Liver (tissue), 9 donors: ENCODE measurements around the gene GSC. TPM values are rescaled to one million over a fixed set of nuclear protein-coding genes. Genes with fewer than 3 reads are reported as not detected.

ENCODE experiments used
- DNase-seq: peaks from one replicate; pipeline ENCODE4 v3.0.0-alpha.2; 2017; ENCODE audit warnings: low spot score
- H3K27ac ChIP-seq, 2 donors: one replicate each; pipeline ENCODE4 v1.7.0; 2013; ENCODE audit warnings: inconsistent platforms in 2 of 2, low read length in 2 of 2, control low read depth in 1 of 2, low read depth in 1 of 2, mild to moderate bottlenecking in 1 of 2
- H3K27me3 ChIP-seq, 4 donors: one replicate each; pipeline versions ENCODE4 v1.6.1 to v1.7.0; 2013; ENCODE audit warnings: low read length in 3 of 4, inconsistent platforms in 1 of 4, mild to moderate bottlenecking in 1 of 4, moderate library complexity in 1 of 4; ENCODE audit not compliant: control insufficient read depth in 4 of 4, insufficient read depth in 4 of 4
- H3K36me3 ChIP-seq, 4 donors: one replicate each; pipeline versions ENCODE4 v1.6.1 to v1.7.0; 2013; ENCODE audit warnings: low read length in 3 of 4, mild to moderate bottlenecking in 3 of 4, low read depth in 1 of 4, moderate library complexity in 1 of 4; ENCODE audit not compliant: control insufficient read depth in 4 of 4, insufficient read depth in 3 of 4
- H3K4me1 ChIP-seq, 4 donors: one replicate each; pipeline versions ENCODE4 v1.6.1 to v1.7.0; 2013; ENCODE audit warnings: low read length in 3 of 4, mild to moderate bottlenecking in 3 of 4, moderate library complexity in 1 of 4; ENCODE audit not compliant: control insufficient read depth in 4 of 4, insufficient read depth in 4 of 4
- H3K4me3 ChIP-seq, 3 donors: one replicate each; pipeline versions ENCODE4 v1.6.1 to v1.7.0; 2013; ENCODE audit warnings: low read length in 3 of 3, control low read depth in 1 of 3, low read depth in 1 of 3, mild to moderate bottlenecking in 1 of 3
- H3K9ac ChIP-seq, 2 donors: one replicate each; pipeline ENCODE4 v1.7.0; 2013; ENCODE audit warnings: low read length in 2 of 2, mild to moderate bottlenecking in 2 of 2, moderate library complexity in 2 of 2, control low read depth in 1 of 2, low read depth in 1 of 2
- H3K9me3 ChIP-seq, 4 donors: one replicate each; pipeline versions ENCODE4 v1.6.1 to v1.7.0; 2013; ENCODE audit warnings: low read length in 3 of 4; ENCODE audit not compliant: control insufficient read depth in 4 of 4
- CTCF ChIP-seq: fragments of 150-350 bp; IDR thresholded peaks from 2 replicates; pipeline ENCODE4 v1.5.1; 2017; ENCODE audit warnings: improper control_type of control experiment, low read depth, low read length; ENCODE audit not compliant: missing input control
- EGR1 ChIP-seq, 2 donors: IDR thresholded peaks; 2 replicates each; pipeline ENCODE4 v1.6.1; 2016 to 2018; ENCODE audit warnings: antibody characterized with exemption in 2 of 2, low read depth in 2 of 2
- FOXA1 ChIP-seq: IDR thresholded peaks from 2 replicates; pipeline ENCODE4 v1.6.1; 2016; ENCODE audit warnings: antibody characterized with exemption
- FOXA2 ChIP-seq: IDR thresholded peaks from 2 replicates; pipeline ENCODE4 v1.6.1; 2016; ENCODE audit warnings: antibody characterized with exemption
- GABPA ChIP-seq, 2 donors: IDR thresholded peaks in 1 of 2; conservative IDR thresholded peaks in 1 of 2; 2 replicates each; pipeline ENCODE4 v1.6.1; 2016; ENCODE audit warnings: antibody characterized with exemption in 2 of 2, mild to moderate bottlenecking in 1 of 2, moderate library complexity in 1 of 2
- HNF4A ChIP-seq, 2 donors: conservative IDR thresholded peaks; 2 replicates each; pipeline ENCODE4 v1.6.1; 2016; ENCODE audit warnings: antibody characterized with exemption in 2 of 2, mild to moderate bottlenecking in 2 of 2
- HNF4G ChIP-seq: IDR thresholded peaks from 2 replicates; pipeline ENCODE4 v1.6.1; 2016; ENCODE audit warnings: antibody characterized with exemption
- JUND ChIP-seq, 2 donors: IDR thresholded peaks; 2 replicates each; pipeline ENCODE4 v1.6.1; 2016; ENCODE audit warnings: antibody characterized with exemption in 2 of 2
- MAX ChIP-seq: IDR thresholded peaks from 2 replicates; pipeline ENCODE4 v1.6.1; 2016; ENCODE audit warnings: antibody characterized with exemption
- NR2F2 ChIP-seq: IDR thresholded peaks from 2 replicates; pipeline ENCODE4 v1.6.1; 2016; ENCODE audit warnings: antibody characterized with exemption
- RAD21 ChIP-seq, 2 donors: IDR thresholded peaks; 2 replicates each; pipeline ENCODE4 v1.6.1; 2016; ENCODE audit warnings: antibody characterized with exemption in 2 of 2, mild to moderate bottlenecking in 2 of 2
- SP1 ChIP-seq: IDR thresholded peaks from 2 replicates; pipeline ENCODE4 v1.6.1; 2018; ENCODE audit warnings: antibody characterized with exemption, mild to moderate bottlenecking
- TAF1 ChIP-seq: conservative IDR thresholded peaks from 2 replicates; pipeline ENCODE4 v1.6.1; 2016; ENCODE audit warnings: antibody characterized with exemption, mild to moderate bottlenecking
- YY1 ChIP-seq: IDR thresholded peaks from 2 replicates; pipeline ENCODE4 v1.6.1; 2016; ENCODE audit warnings: antibody characterized with exemption, mild to moderate bottlenecking
- ZBTB33 ChIP-seq: IDR thresholded peaks from 2 replicates; pipeline ENCODE4 v1.6.1; 2016; ENCODE audit warnings: antibody characterized with exemption
- WGBS: extraction: QIAGEN DNeasy Blood & Tissue Kit; methylation state at CpG from one replicate; pipeline ENCODE4 v1.1.7; 2013; 5-methylcytosine and 5-hydroxymethylcytosine counted together
- polyA plus RNA-seq, 2 donors: library from polyadenylated mRNA; stranded (reverse) in 1 of 2; unstranded in 1 of 2; fragments of 200-250 nt in 1 of 2; fragments of >200 nt in 1 of 2; fragmentation: Nextera tagmentation in 1 of 2; extraction: Ambion mirVana in 1 of 2; gene quantifications; one replicate each; pipeline versions ENCODE4 v1.2.1 to v1.2.3, GENCODE V29; 2013 to 2015
- total RNA-seq, 2 donors: library from RNA; depleted of rRNA; stranded (reverse); fragments of >200 nt; gene quantifications; one replicate each; pipeline ENCODE4 v1.2.3, GENCODE V29; 2014
- TF ChIP-seq, protein P1 (sequence below): IDR thresholded peaks from 2 replicates; pipeline ENCODE4 v1.6.1; 2016; ENCODE audit warnings: antibody characterized with exemption
- TF ChIP-seq, protein P2 (sequence below): IDR thresholded peaks from 2 replicates; pipeline ENCODE4 v1.6.1; 2016; ENCODE audit warnings: antibody characterized with exemption, mild to moderate bottlenecking
- donor health status: healthy.
- donor health status: healthy.
- donor health status: healthy.
- donor health status: healthy.
- donor health status: healthy.

The GSC gene
- total and polyA plus RNA-seq, 4 donors, result not detected

- 85% methylated on average over 3 of the region's 3 CpGs for WGBS
Observed at GRCh38 chr14:94746131-94746530, 23.8 kb downstream of the GSC start.

More at GRCh38 chr14:94746131-94746530, 23.8 kb downstream of the GSC start:
- H3K4me1 ChIP-seq, result no peaks in the 10 kb centered on the region
- no peaks in the 10 kb centered on the region for H3K36me3 ChIP-seq
- no peak for TF ChIP-seq CTCF
- TF ChIP-seq ZBTB33, result no peak
- TF ChIP-seq JUND (IDR thresholded peaks at IDR 0.05), result no peak
- TF ChIP-seq SP1, result no peak
- TF ChIP-seq EGR1 (IDR thresholded peaks at IDR 0.05; ENCODE audit: low read depth in 2 of 2), result no peak
- no peak for TF ChIP-seq RAD21 (IDR thresholded peaks at IDR 0.05)
- no peak for TF ChIP-seq TAF1
- no peak for TF ChIP-seq HNF4A (conservative IDR thresholded peaks at IDR 0.05)
- TF ChIP-seq GABPA (IDR thresholded peaks at IDR 0.05 in 1 of 2, conservative IDR thresholded peaks at IDR 0.05 in 1 of 2), result no peak
- TF ChIP-seq NR2F2, result no peak
- TF ChIP-seq HNF4G, result no peak
- TF ChIP-seq FOXA1, result no peak
- TF ChIP-seq FOXA2, result no peak
- TF ChIP-seq, protein P1, sequence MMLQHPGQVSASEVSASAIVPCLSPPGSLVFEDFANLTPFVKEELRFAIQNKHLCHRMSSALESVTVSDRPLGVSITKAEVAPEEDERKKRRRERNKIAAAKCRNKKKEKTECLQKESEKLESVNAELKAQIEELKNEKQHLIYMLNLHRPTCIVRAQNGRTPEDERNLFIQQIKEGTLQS, result no peak
- TF ChIP-seq, protein P2, sequence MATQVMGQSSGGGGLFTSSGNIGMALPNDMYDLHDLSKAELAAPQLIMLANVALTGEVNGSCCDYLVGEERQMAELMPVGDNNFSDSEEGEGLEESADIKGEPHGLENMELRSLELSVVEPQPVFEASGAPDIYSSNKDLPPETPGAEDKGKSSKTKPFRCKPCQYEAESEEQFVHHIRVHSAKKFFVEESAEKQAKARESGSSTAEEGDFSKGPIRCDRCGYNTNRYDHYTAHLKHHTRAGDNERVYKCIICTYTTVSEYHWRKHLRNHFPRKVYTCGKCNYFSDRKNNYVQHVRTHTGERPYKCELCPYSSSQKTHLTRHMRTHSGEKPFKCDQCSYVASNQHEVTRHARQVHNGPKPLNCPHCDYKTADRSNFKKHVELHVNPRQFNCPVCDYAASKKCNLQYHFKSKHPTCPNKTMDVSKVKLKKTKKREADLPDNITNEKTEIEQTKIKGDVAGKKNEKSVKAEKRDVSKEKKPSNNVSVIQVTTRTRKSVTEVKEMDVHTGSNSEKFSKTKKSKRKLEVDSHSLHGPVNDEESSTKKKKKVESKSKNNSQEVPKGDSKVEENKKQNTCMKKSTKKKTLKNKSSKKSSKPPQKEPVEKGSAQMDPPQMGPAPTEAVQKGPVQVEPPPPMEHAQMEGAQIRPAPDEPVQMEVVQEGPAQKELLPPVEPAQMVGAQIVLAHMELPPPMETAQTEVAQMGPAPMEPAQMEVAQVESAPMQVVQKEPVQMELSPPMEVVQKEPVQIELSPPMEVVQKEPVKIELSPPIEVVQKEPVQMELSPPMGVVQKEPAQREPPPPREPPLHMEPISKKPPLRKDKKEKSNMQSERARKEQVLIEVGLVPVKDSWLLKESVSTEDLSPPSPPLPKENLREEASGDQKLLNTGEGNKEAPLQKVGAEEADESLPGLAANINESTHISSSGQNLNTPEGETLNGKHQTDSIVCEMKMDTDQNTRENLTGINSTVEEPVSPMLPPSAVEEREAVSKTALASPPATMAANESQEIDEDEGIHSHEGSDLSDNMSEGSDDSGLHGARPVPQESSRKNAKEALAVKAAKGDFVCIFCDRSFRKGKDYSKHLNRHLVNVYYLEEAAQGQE, result no peak
- TF ChIP-seq YY1, result no peak
- TF ChIP-seq MAX, result no peak
- H3K9ac ChIP-seq, result no peak overlapping the region
- no peak for DNase-seq
- H3K4me3 ChIP-seq, result no peak overlapping the region
- H3K27ac ChIP-seq, result no peak overlapping the region
- no peaks in the 10 kb centered on the region for H3K27me3 ChIP-seq
- no peaks in the 10 kb centered on the region for H3K9me3 ChIP-seq
